Endothelial cell of umbilical vein (primary cell): ENCODE measurements around the gene TNIK. TPM values are rescaled to one million over a fixed set of nuclear protein-coding genes. Genes with fewer than 3 reads are reported as not detected.
A peak's percentile ranks its signal among the peaks of the same experiment; 100 is the strongest.

Experiments used
- BruUV-seq: library from RNA; stranded (reverse); fragments of 400-500 nt; replicated peaks from 2 replicates; lab custom pipeline; 2021; lab: Mats Ljungman, UMichigan
- CTCF ChIA-PET: fragments of 300-600, 350-600 bp; sonication (Branson Sonifier 250); formaldehyde crosslinking; loops from one replicate; lab custom pipeline; 2021; ENCODE audit warnings: antibody characterized with exemption, inconsistent platforms; lab: Charles Lee
- POLR2A ChIA-PET: fragments of 300-600, 350-600 bp; sonication (Branson Sonifier 250); formaldehyde crosslinking; loops from one replicate; lab custom pipeline; 2021; ENCODE audit warnings: antibody characterized with exemption, inconsistent platforms; lab: Charles Lee
- DNase-seq: peaks from one replicate; pipeline ENCODE4 v3.0.0-alpha.2; 2011; ENCODE audit warnings: low read depth, low spot score
- FAIRE-seq: peaks from 2 replicates; lab custom pipeline; 2011; peaks lifted over from hg19 to GRCh38; lab: Jason Lieb, UNC
- H2AFZ ChIP-seq: 2 replicates; pipeline ENCODE4 v1.6.0; 2012; ENCODE audit warnings: low read depth, low read length, control low read depth, inconsistent platforms
- H3K27ac ChIP-seq: 2 replicates; pipeline ENCODE4 v1.5.1; 2011; ENCODE audit warnings: low read depth, mild to moderate bottlenecking, control low read depth, low read length, moderate library complexity; ENCODE audit not compliant: insufficient read depth
- H3K27me3 ChIP-seq, 2 experiments: 2 replicates each; pipeline versions ENCODE4 v1.6.0 to v1.6.1; 2011; ENCODE audit warnings: low read length in 2 of 2, mixed read lengths in 1 of 2; ENCODE audit not compliant: control insufficient read depth in 2 of 2, insufficient read depth in 2 of 2
- H3K36me3 ChIP-seq, 2 experiments: 2 replicates in 1 of 2; 3 replicates in 1 of 2; pipeline ENCODE4 v1.5.1; 2011; ENCODE audit warnings: low read length in 2 of 2, mild to moderate bottlenecking in 1 of 2, moderate library complexity in 1 of 2; ENCODE audit not compliant: control insufficient read depth in 2 of 2, insufficient read depth in 2 of 2; ENCODE audit errors: extremely low read depth in 1 of 2
- H3K4me1 ChIP-seq: 3 replicates; pipeline ENCODE4 v1.5.1; 2011; ENCODE audit warnings: mild to moderate bottlenecking, low read length; ENCODE audit not compliant: control insufficient read depth, insufficient read depth; ENCODE audit errors: extremely low read depth
- H3K4me2 ChIP-seq: 2 replicates; pipeline ENCODE4 v1.6.1; 2011; ENCODE audit warnings: low read length, control low read depth, mixed read lengths; ENCODE audit not compliant: insufficient read depth
- H3K4me3 ChIP-seq, 3 experiments: fragments of 200-600 bp in 1 of 3; sonication (generic), shearing (Covaris generic) in 1 of 3; replicated peaks in 1 of 3; 2 replicates each; pipeline ENCODE4 v1.5.1; 2011 to 2016; ENCODE audit warnings: control low read depth in 3 of 3, low read length in 3 of 3, mild to moderate bottlenecking in 2 of 3, inconsistent platforms in 1 of 3, low read depth in 1 of 3, moderate library complexity in 1 of 3; ENCODE audit not compliant: insufficient read depth in 1 of 3
- H3K79me2 ChIP-seq: 2 replicates; pipeline ENCODE4 v1.6.0; 2012; ENCODE audit warnings: low read length, inconsistent platforms; ENCODE audit not compliant: control insufficient read depth, insufficient read depth
- H3K9ac ChIP-seq: replicated peaks from 2 replicates; pipeline ENCODE3; 2011; ENCODE audit warnings: low read length, control low read depth; ENCODE audit not compliant: insufficient read depth; ENCODE audit errors: extremely low read depth
- H3K9me1 ChIP-seq: replicated peaks from 3 replicates; pipeline ENCODE4 v1.6.0; 2011; ENCODE audit warnings: mild to moderate bottlenecking, low read length; ENCODE audit not compliant: control insufficient read depth, insufficient read depth; ENCODE audit errors: extremely low read depth
- H3K9me3 ChIP-seq: replicated peaks from 2 replicates; pipeline ENCODE4 v1.5.1; 2012; ENCODE audit warnings: low read length, inconsistent platforms; ENCODE audit not compliant: control insufficient read depth, insufficient read depth
- H4K20me1 ChIP-seq: replicated peaks from 2 replicates; pipeline ENCODE3; 2011; ENCODE audit warnings: mild to moderate bottlenecking, low read length; ENCODE audit not compliant: control insufficient read depth, insufficient read depth; ENCODE audit errors: extremely low read depth
- CTCF ChIP-seq, 2 donors: IDR thresholded peaks; 1 replicate in 1 of 2; 2 replicates in 1 of 2; pipeline ENCODE4 v1.5.1; 2011; ENCODE audit warnings: low read length in 2 of 2, mild to moderate bottlenecking in 2 of 2, moderate library complexity in 2 of 2, control low read depth in 1 of 2, inconsistent platforms in 1 of 2, low read depth in 1 of 2; ENCODE audit not compliant: insufficient read depth in 1 of 2; ENCODE audit errors: extremely low read depth in 1 of 2
- EZH2 ChIP-seq: IDR thresholded peaks from 2 replicates; pipeline ENCODE4 v1.6.1; 2012; ENCODE audit warnings: borderline replicate concordance, low read depth, mild to moderate bottlenecking, moderate library complexity, low read length, inconsistent platforms; ENCODE audit not compliant: severe bottlenecking
- FOS ChIP-seq: IDR thresholded peaks from 2 replicates; pipeline ENCODE4 v1.6.1; 2011; ENCODE audit warnings: mild to moderate bottlenecking, low read length, moderate library complexity, borderline replicate concordance; ENCODE audit not compliant: insufficient read depth
- GATA2 ChIP-seq: IDR thresholded peaks from 2 replicates; pipeline ENCODE4 v1.7.0; 2011; ENCODE audit warnings: low read depth, mild to moderate bottlenecking, moderate library complexity, mixed read lengths, low read length; ENCODE audit not compliant: insufficient read length, insufficient read depth
- JUN ChIP-seq: IDR thresholded peaks from 2 replicates; pipeline ENCODE4 v1.6.1; 2011; ENCODE audit warnings: borderline replicate concordance, low read depth; ENCODE audit not compliant: insufficient read length, insufficient read depth
- MYC ChIP-seq: IDR thresholded peaks from one replicate; pipeline ENCODE4 v1.6.1; 2011; ENCODE audit warnings: mild to moderate bottlenecking, low read depth, low read length
- POLR2A ChIP-seq: IDR thresholded peaks from 2 replicates; pipeline ENCODE4 v1.6.1; 2012; ENCODE audit warnings: low read depth, mild to moderate bottlenecking, control low read depth, low read length
- POLR2AphosphoS5 ChIP-seq: IDR thresholded peaks from 2 replicates; pipeline ENCODE4 v1.6.1; 2012; ENCODE audit warnings: low read depth, mild to moderate bottlenecking, control low read depth, low read length, moderate library complexity; ENCODE audit not compliant: insufficient read depth
- dilution Hi-C: fragments of 300-500 bp; cut with MboI; formaldehyde crosslinking; loops from one replicate; pipeline ENCODE4 v1.15.0; 2019; ENCODE audit warnings: low sequenced_read_pairs; ENCODE audit not compliant: extremely low pct_ligation_motif_present
- intact Hi-C: fragments of 100-400 bp; cut with micrococcal nuclease; formaldehyde crosslinking; loops from one replicate; pipeline ENCODE4 v1.10.0; 2022
- polyA plus RNA-seq, 4 experiments: library from polyadenylated mRNA; depleted of rRNA in 3 of 4; stranded (reverse) in 3 of 4; unstranded in 1 of 4; fragments of >200 nt; gene quantifications; 2 replicates each; pipeline versions ENCODE4 v1.2.1 to v1.2.3, GENCODE V29; 2011 to 2012; ENCODE audit warnings: missing spikeins in 1 of 4
- total RNA-seq: library from RNA; stranded (reverse); gene quantifications from 2 replicates; pipeline ENCODE4 v1.2.3, GENCODE V29; 2021

Gene TNIK
- total and polyA plus RNA-seq, 2 donors (not counting 3 experiments of a cell fraction or from before 2014, with no cell fraction given) = 10.9 to 39.7 TPM

- no peak overlapping the region for H3K4me3 ChIP-seq
- H3K27ac ChIP-seq = no peak overlapping the region
- H3K27me3 ChIP-seq = no peaks in the 10 kb centered on the region
- peak; percentile 65 for FAIRE-seq
- ChIA-PET CTCF (interaction anchor here (1.0 kb wide), 2 partner anchors 16 to 19 kb away, joined by 3 read pairs; no protein-coding TSS in a partner anchor), POLR2A (no interaction called here)
- H3K4me1 ChIP-seq = peaks cover 4% of the 10 kb centered on the region
- DNase-seq = peak; percentile 54
- H2AFZ ChIP-seq = peak overlapping the region; percentile 89
- intact Hi-C loops = no loop called here
- no peaks in the 10 kb centered on the region for H3K79me2 ChIP-seq
- peak overlapping the region; percentile 63 for H3K4me2 ChIP-seq
- TF ChIP-seq GATA2 (no peak), FOS (peak; percentile 38), POLR2AphosphoS5 (no peak), MYC (no peak), CTCF (IDR thresholded peaks at IDR 0.05; ENCODE audit: extremely low read depth in 1 of 2, insufficient read depth in 1 of 2, low read depth in 1 of 2, low read length in 2 of 2) (no peak), JUN (no peak), EZH2 (no peak), POLR2A (no peak)
- no peak overlapping the region for H3K9ac ChIP-seq
- no peaks in the 10 kb centered on the region for H4K20me1 ChIP-seq
- no TSS peak for BruUV-seq
- dilution Hi-C loops = no loop called here
- H3K9me1 ChIP-seq = no peaks in the 10 kb centered on the region
- no peaks in the 10 kb centered on the region for H3K36me3 ChIP-seq
- no peaks in the 10 kb centered on the region for H3K9me3 ChIP-seq
Observed at GRCh38 chr3:171480526-171480925, 20.3 kb upstream of the TNIK start.
